Non-pigmented ciliary epithelial cell (primary cell): Measurements from ENCODE around the gene GRIN2C.

Experiments
- DNase-seq: peaks from one replicate; pipeline ENCODE4 v3.0.0-alpha.2; 2010; ENCODE audit warnings: low read depth

The GRIN2C gene

GRCh38 chr17:74846621-74847020, 13.1 kb downstream of the GRIN2C start:
- DNase-seq, result no peak

GRCh38 chr17:74843352-74843627, 16.4 kb downstream of the GRIN2C start:
- no peak for DNase-seq

GRCh38 chr17:74842599-74843351, 16.9 kb downstream of the GRIN2C start:
- DNase-seq, result no peak

- no peak for DNase-seq
These were observed 17.5 kb downstream of the GRIN2C start for GRCh38 chr17:74842146-74842598.

GRCh38 chr17:74840989-74841666, 18.6 kb downstream of the GRIN2C start:
- no peak for DNase-seq

- DNase-seq, result no peak
These were observed 19.5 kb downstream of the GRIN2C start for GRCh38 chr17:74839990-74840852.

GRCh38 chr17:74838274-74838673, 21.4 kb downstream of the GRIN2C start:
- no peak for DNase-seq

GRCh38 chr17:74836691-74837467, 22.8 kb downstream of the GRIN2C start:
- DNase-seq, result no peak

GRCh38 chr17:74836191-74836590, 23.5 kb downstream of the GRIN2C start:
- no peak for DNase-seq

GRCh38 chr17:74833501-74834377, 25.9 kb downstream of the GRIN2C start:
- DNase-seq, result no peak

- no peak for DNase-seq
These were observed 27.3 kb downstream of the GRIN2C start for GRCh38 chr17:74832421-74832820.

- DNase-seq, result no peak
These were observed 28.1 kb downstream of the GRIN2C start for GRCh38 chr17:74831444-74832146.

- DNase-seq, result no peak
These were observed 28.8 kb downstream of the GRIN2C start for GRCh38 chr17:74830861-74831260.

GRCh38 chr17:74827800-74828199, 31.9 kb downstream of the GRIN2C start:
- no peak for DNase-seq

- no peak for DNase-seq
These were observed 33.5 kb downstream of the GRIN2C start for GRCh38 chr17:74825952-74826719.

GRCh38 chr17:74824961-74825627, 34.6 kb downstream of the GRIN2C start:
- no peak for DNase-seq

GRCh38 chr17:74822939-74823367, 36.7 kb downstream of the GRIN2C start:
- no peak for DNase-seq

GRCh38 chr17:74822335-74822938, 37.2 kb downstream of the GRIN2C start:
- DNase-seq, result no peak
